Fibroblast of lung (primary cell): ENCODE measurements around the gene ENPP6.

Experiments used
- CTCF ChIP-seq, 2 donors: IDR thresholded peaks in 1 of 2; conservative IDR thresholded peaks in 1 of 2; 1 replicate in 1 of 2; 2 replicates in 1 of 2; pipeline ENCODE4 v1.5.1; 2011 to 2012; ENCODE audit warnings: low read length in 2 of 2, control low read depth in 1 of 2, inconsistent platforms in 1 of 2, low read depth in 1 of 2, mild to moderate bottlenecking in 1 of 2
- EZH2 ChIP-seq: IDR thresholded peaks from 2 replicates; pipeline ENCODE4 v1.5.1; 2012; ENCODE audit warnings: low read length, control low read depth, mild to moderate bottlenecking; ENCODE audit errors: missing control alignments

- TF ChIP-seq CTCF (conservative IDR thresholded peaks at IDR 0.05 in 1 of 2, IDR thresholded peaks at IDR 0.05 in 1 of 2; ENCODE audit: low read depth in 1 of 2, low read length in 2 of 2): no peak
- no peak for TF ChIP-seq EZH2
Measured at GRCh38 chr4:184197536-184198082, 20.1 kb downstream of the ENPP6 start.
